K562 (cell line): ENCODE results near the gene U2AF1L4.

Experiments used
- BHLHE40 ChIP-seq: IDR thresholded peaks from 2 replicates; pipeline ENCODE4 v1.6.1; 2011; ENCODE audit warnings: low read length, improper control_type of control experiment
- CHAMP1 ChIP-seq: fragments of 450-650 bp; IDR thresholded peaks from 2 replicates; pipeline ENCODE4 v1.6.1; 2016; ENCODE audit warnings: mild to moderate bottlenecking
- CHD4 ChIP-seq: fragments of 200-600 bp; sonication (generic); IDR thresholded peaks from 3 replicates; pipeline ENCODE4 v1.6.1; 2012; ENCODE audit warnings: low read depth, mild to moderate bottlenecking, mixed read lengths, low read length, inconsistent platforms; ENCODE audit not compliant: insufficient read depth, insufficient replicate concordance, poor library complexity, severe bottlenecking
- ELK1 ChIP-seq: sonication (generic); formaldehyde crosslinking; IDR thresholded peaks from 2 replicates; pipeline ENCODE4 v1.8.1; 2022; ENCODE audit warnings: missing genetic modification reagents
- EP300 ChIP-seq: IDR thresholded peaks from 2 replicates; pipeline ENCODE4 v1.6.1; 2012; ENCODE audit warnings: low read length, improper control_type of control experiment
- GTF2F1 ChIP-seq: IDR thresholded peaks from 2 replicates; pipeline ENCODE4 v1.6.1; 2011; ENCODE audit warnings: low read depth, low read length, improper control_type of control experiment
- HIVEP1 ChIP-seq: fragments of 250-450 bp; sonication (Bioruptor Pico); IDR thresholded peaks from 2 replicates; pipeline ENCODE4 v1.4.0; 2020; ENCODE audit warnings: mild to moderate bottlenecking
- KLF1 ChIP-seq: fragments of 450-650 bp; IDR thresholded peaks from 2 replicates; pipeline ENCODE4 v1.6.1; 2016; ENCODE audit warnings: missing genetic modification characterization, missing compliant biosample characterization
- POLR2A ChIP-seq: fragments of 450-650 bp; conservative IDR thresholded peaks from 2 replicates; pipeline ENCODE4 v1.6.1; 2016
- POLR2AphosphoS5 ChIP-seq: IDR thresholded peaks from 2 replicates; pipeline ENCODE4 v1.6.1; 2011; ENCODE audit warnings: mild to moderate bottlenecking, low read depth, low read length, moderate library complexity; ENCODE audit not compliant: control insufficient read depth, insufficient read depth
- RAD51 ChIP-seq: fragments of 450-650 bp; IDR thresholded peaks from 2 replicates; pipeline ENCODE4 v1.7.1; 2016; ENCODE audit warnings: low read depth, mild to moderate bottlenecking, borderline replicate concordance
- ZNF232 ChIP-seq: sonication (generic); formaldehyde crosslinking; IDR thresholded peaks from 2 replicates; pipeline ENCODE4 v1.8.0; 2022; ENCODE audit warnings: mild to moderate bottlenecking, missing genetic modification reagents
- ZNF431 ChIP-seq: sonication (generic); formaldehyde crosslinking; IDR thresholded peaks from 2 replicates; pipeline ENCODE4 v1.8.0; 2022; ENCODE audit warnings: mild to moderate bottlenecking, missing genetic modification reagents
- ZNF707 ChIP-seq: fragments of 250-450 bp; sonication (Bioruptor Pico); conservative IDR thresholded peaks from 2 replicates; pipeline ENCODE4 v1.8.0; 2022; ENCODE audit warnings: inconsistent platforms, mild to moderate bottlenecking, moderate library complexity

- TF ChIP-seq ZNF431 (no peak), RAD51 (no peak), CHD4 (no peak), POLR2A (no peak), ZNF707 (CRISPR knock-in tag) (no peak), BHLHE40 (no peak), GTF2F1 (no peak), ELK1 (CRISPR knock-in tag) (no peak), KLF1 (tag) (no peak), HIVEP1 (CRISPR knock-in tag) (no peak), POLR2AphosphoS5 (no peak), EP300 (no peak), CHAMP1 (no peak), ZNF232 (CRISPR knock-in tag) (no peak)
These were observed 7.6 kb upstream of the U2AF1L4 start for GRCh38 chr19:35752746-35753350.
